K562 (cell line): ENCODE results near the gene DAPK1. TPM values are rescaled to one million over a fixed set of nuclear protein-coding genes. Genes with fewer than 3 reads are reported as not detected.

Experiments
- ATF4 ChIP-seq: fragments of 450-650 bp; formaldehyde crosslinking; IDR thresholded peaks from 2 replicates; pipeline ENCODE4 v1.4.0; 2022; ENCODE audit warnings: mild to moderate bottlenecking, moderate library complexity
- HCFC1 ChIP-seq: IDR thresholded peaks from 2 replicates; pipeline ENCODE4 v1.6.1; 2012; ENCODE audit warnings: low read depth, low read length, improper control_type of control experiment
- KDM2B ChIP-seq: fragments of 250-450 bp; sonication (Bioruptor Pico); IDR thresholded peaks from 2 replicates; pipeline ENCODE4 v1.8.0; 2021; ENCODE audit warnings: mild to moderate bottlenecking, moderate library complexity
- MYNN ChIP-seq, 2 experiments: sonication (generic); formaldehyde crosslinking in 1 of 2; IDR thresholded peaks; 2 replicates each; pipeline versions ENCODE4 v1.5.0 to v1.6.1; 2016 to 2020; ENCODE audit warnings: antibody characterized with exemption in 1 of 2, missing genetic modification reagents in 1 of 2
- NFATC3 ChIP-seq: fragments of 450-650 bp; IDR thresholded peaks from 2 replicates; pipeline ENCODE4 v1.6.1; 2017; ENCODE audit warnings: mild to moderate bottlenecking
- NR2C1 ChIP-seq, 2 experiments: fragments of 450-650 bp; IDR thresholded peaks; 2 replicates each; pipeline ENCODE4 v1.6.1; 2017; ENCODE audit warnings: mild to moderate bottlenecking in 2 of 2, antibody characterized with exemption in 1 of 2, inconsistent platforms in 1 of 2, missing compliant biosample characterization in 1 of 2, missing genetic modification characterization in 1 of 2
- NR4A1 ChIP-seq, 2 experiments: fragments of 250-450 bp in 1 of 2; fragments of 450-650 bp in 1 of 2; sonication (Bioruptor Pico) in 1 of 2; IDR thresholded peaks; 2 replicates each; pipeline versions ENCODE4 v1.4.0 to v1.6.1; 2016 to 2020; ENCODE audit warnings: mild to moderate bottlenecking in 2 of 2, missing compliant biosample characterization in 1 of 2, missing genetic modification characterization in 1 of 2, moderate library complexity in 1 of 2
- POLR2AphosphoS2 ChIP-seq: IDR thresholded peaks from 2 replicates; pipeline ENCODE4 v1.6.1; 2012; ENCODE audit warnings: low read length, improper control_type of control experiment
- PTTG1 ChIP-seq: fragments of 450-650 bp; IDR thresholded peaks from 2 replicates; pipeline ENCODE4 v1.6.1; 2016; ENCODE audit warnings: low read depth, mild to moderate bottlenecking, missing genetic modification characterization, missing compliant biosample characterization
- SAFB ChIP-seq: fragments of 200-400 bp; formaldehyde crosslinking; IDR thresholded peaks from 2 replicates; pipeline ENCODE4 v1.6.1; 2017; ENCODE audit warnings: low read depth, low read length, borderline replicate concordance
- SNAPC5 ChIP-seq: fragments of 250-450 bp; sonication (Bioruptor Pico); IDR thresholded peaks from 2 replicates; pipeline ENCODE4 v1.8.0; 2021; ENCODE audit warnings: moderate library complexity, mild to moderate bottlenecking, inconsistent platforms
- SRSF7 ChIP-seq: fragments of 200-400 bp; formaldehyde crosslinking; optimal IDR thresholded peaks from 2 replicates; pipeline ENCODE3; 2017; ENCODE audit warnings: mild to moderate bottlenecking, low read depth, low read length
- YY1 ChIP-seq, 3 experiments: IDR thresholded peaks; 2 replicates each; pipeline ENCODE4 v1.6.1; 2011; ENCODE audit warnings: low read length in 2 of 3, mild to moderate bottlenecking in 2 of 3, moderate library complexity in 2 of 3, borderline replicate concordance in 1 of 3, control low read depth in 1 of 3, low read depth in 1 of 3; ENCODE audit not compliant: insufficient read depth in 3 of 3, insufficient replicate concordance in 2 of 3, control insufficient read depth in 1 of 3, insufficient read length in 1 of 3; ENCODE audit errors: extremely low read depth in 1 of 3
- ZBTB49 ChIP-seq: sonication (generic); formaldehyde crosslinking; IDR thresholded peaks from 2 replicates; pipeline ENCODE4 v1.8.0; 2022; ENCODE audit warnings: missing genetic modification reagents, mild to moderate bottlenecking, borderline replicate concordance
- ZC3H11A ChIP-seq: IDR thresholded peaks from 2 replicates; pipeline ENCODE4 v1.6.1; 2012; ENCODE audit warnings: low read depth, low read length, improper control_type of control experiment
- ZNF316 ChIP-seq: fragments of 450-650 bp; IDR thresholded peaks from 2 replicates; pipeline ENCODE4 v1.6.1; 2016
- ZNF444 ChIP-seq: fragments of 250-450 bp; sonication (Bioruptor Pico); IDR thresholded peaks from 2 replicates; pipeline ENCODE4 v1.4.0; 2020; ENCODE audit warnings: mild to moderate bottlenecking, moderate library complexity
- ZNF551 ChIP-seq: fragments of 250-450 bp; sonication (Bioruptor Pico); IDR thresholded peaks from 2 replicates; pipeline ENCODE4 v1.5.0; 2021; ENCODE audit warnings: mild to moderate bottlenecking, moderate library complexity
- ZNF668 ChIP-seq: fragments of 250-450 bp; sonication (Bioruptor Pico); IDR thresholded peaks from 2 replicates; pipeline ENCODE4 v1.8.0; 2022; ENCODE audit warnings: mild to moderate bottlenecking, inconsistent platforms
- polyA plus RNA-seq, 8 experiments: library from polyadenylated mRNA; depleted of rRNA in 4 of 8; stranded (reverse) in 5 of 8; unstranded in 3 of 8; fragments of >200 nt; fragmentation: Nextera tagmentation in 2 of 8; fragmentation: Illumina TruSeq in 1 of 8; extraction: Ambion mirVana in 2 of 8; extraction: Trizol in 1 of 8; gene quantifications; 2 replicates each; pipeline versions ENCODE4 v1.2.1 to v1.2.3, GENCODE V29; 2011 to 2014; ENCODE audit warnings: inconsistent platforms in 1 of 8, missing spikeins in 1 of 8
- total RNA-seq, 7 experiments: library from RNA; depleted of rRNA in 6 of 7; stranded (reverse); fragments of >200 nt in 6 of 7; fragmentation: Illumina TruSeq in 2 of 7; extraction: Trizol in 2 of 7; gene quantifications; 2 replicates each; pipeline versions ENCODE4 v1.2.1 to v1.2.3, GENCODE V29; 2011 to 2021; ENCODE audit warnings: low replicate concordance in 1 of 7
- TF ChIP-seq, protein P1 (sequence below): IDR thresholded peaks from 3 replicates; pipeline ENCODE4 v1.6.1; 2011; ENCODE audit warnings: borderline replicate concordance, mild to moderate bottlenecking, moderate library complexity; ENCODE audit not compliant: insufficient read length; ENCODE audit errors: extremely low read depth

DAPK1 gene
- total and polyA plus RNA-seq, 9 of the 15 experiments (the other 6 are each of a cell fraction or from before 2014, with no cell fraction given) = 1.7 to 26.4 (median 15.8) TPM

- TF ChIP-seq ZBTB49 (CRISPR knock-in tag) (no peak), ZC3H11A (no peak), NFATC3 (no peak), KDM2B (CRISPR knock-in tag) (no peak), HCFC1 (no peak), NR4A1 (CRISPR knock-in tag; IDR thresholded peaks at IDR 0.05) (no peak), NR4A1 (tag; IDR thresholded peaks at IDR 0.05) (no peak), SAFB (no peak), SNAPC5 (no peak), ZNF551 (CRISPR knock-in tag) (no peak), POLR2AphosphoS2 (no peak), YY1 (IDR thresholded peaks at IDR 0.05; ENCODE audit: borderline replicate concordance in 1 of 3, control insufficient read depth in 1 of 3, extremely low read depth in 1 of 3, insufficient read depth in 3 of 3, insufficient read length in 1 of 3, insufficient replicate concordance in 2 of 3, low read depth in 1 of 3, low read length in 2 of 3) (peak in 1 of 3 experiments; percentile 21), ZNF316 (no peak), ZNF668 (CRISPR knock-in tag) (no peak), NR2C1 (IDR thresholded peaks at IDR 0.05) (no peak), NR2C1 (tag; IDR thresholded peaks at IDR 0.05) (no peak), ZNF444 (CRISPR knock-in tag) (no peak), SRSF7 (no peak), ATF4 (CRISPR knock-in tag) (no peak), MYNN (IDR thresholded peaks at IDR 0.05) (0 out of 2 replicates have a peak, but pooled peaks have one; percentile 34), MYNN (CRISPR knock-in tag; IDR thresholded peaks at IDR 0.05) (no peak), PTTG1 (no peak)
- TF ChIP-seq, protein P1, sequence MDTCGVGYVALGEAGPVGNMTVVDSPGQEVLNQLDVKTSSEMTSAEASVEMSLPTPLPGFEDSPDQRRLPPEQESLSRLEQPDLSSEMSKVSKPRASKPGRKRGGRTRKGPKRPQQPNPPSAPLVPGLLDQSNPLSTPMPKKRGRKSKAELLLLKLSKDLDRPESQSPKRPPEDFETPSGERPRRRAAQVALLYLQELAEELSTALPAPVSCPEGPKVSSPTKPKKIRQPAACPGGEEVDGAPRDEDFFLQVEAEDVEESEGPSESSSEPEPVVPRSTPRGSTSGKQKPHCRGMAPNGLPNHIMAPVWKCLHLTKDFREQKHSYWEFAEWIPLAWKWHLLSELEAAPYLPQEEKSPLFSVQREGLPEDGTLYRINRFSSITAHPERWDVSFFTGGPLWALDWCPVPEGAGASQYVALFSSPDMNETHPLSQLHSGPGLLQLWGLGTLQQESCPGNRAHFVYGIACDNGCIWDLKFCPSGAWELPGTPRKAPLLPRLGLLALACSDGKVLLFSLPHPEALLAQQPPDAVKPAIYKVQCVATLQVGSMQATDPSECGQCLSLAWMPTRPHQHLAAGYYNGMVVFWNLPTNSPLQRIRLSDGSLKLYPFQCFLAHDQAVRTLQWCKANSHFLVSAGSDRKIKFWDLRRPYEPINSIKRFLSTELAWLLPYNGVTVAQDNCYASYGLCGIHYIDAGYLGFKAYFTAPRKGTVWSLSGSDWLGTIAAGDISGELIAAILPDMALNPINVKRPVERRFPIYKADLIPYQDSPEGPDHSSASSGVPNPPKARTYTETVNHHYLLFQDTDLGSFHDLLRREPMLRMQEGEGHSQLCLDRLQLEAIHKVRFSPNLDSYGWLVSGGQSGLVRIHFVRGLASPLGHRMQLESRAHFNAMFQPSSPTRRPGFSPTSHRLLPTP = no peak
Measured at GRCh38 chr9:87498046-87498810, 561 bp downstream of the DAPK1 start (continued).
